H9 (cell line): ENCODE data around the gene HCCS. TPM values are rescaled to one million over a fixed set of nuclear protein-coding genes. Genes with fewer than 3 reads are reported as not detected.

Source experiments
- DNase-seq: peaks from one replicate; pipeline ENCODE4 v3.0.0-alpha.2; 2017
- H2AFZ ChIP-seq: one replicate; pipeline ENCODE4 v1.6.1; 2013; ENCODE audit warnings: mild to moderate bottlenecking, low read length, control low read depth, moderate library complexity
- H2AK5ac ChIP-seq: 2 replicates; pipeline ENCODE4 v1.6.1; 2013; ENCODE audit warnings: low read length, control low read depth, mixed read lengths; ENCODE audit not compliant: insufficient read length
- H2BK120ac ChIP-seq: one replicate; pipeline ENCODE4 v1.6.1; 2013; ENCODE audit warnings: low read depth, mild to moderate bottlenecking, low read length, control low read depth, inconsistent platforms; ENCODE audit not compliant: poor library complexity, severe bottlenecking
- H2BK12ac ChIP-seq: 2 replicates; pipeline ENCODE4 v1.6.1; 2013; ENCODE audit warnings: low read length, control low read depth, mixed read lengths, low read depth; ENCODE audit not compliant: insufficient read length
- H2BK15ac ChIP-seq: 2 replicates; pipeline ENCODE4 v1.6.1; 2013; ENCODE audit warnings: low read depth, low read length, control low read depth
- H2BK20ac ChIP-seq: one replicate; pipeline ENCODE4 v1.6.1; 2013; ENCODE audit warnings: low read depth, mild to moderate bottlenecking, low read length, control low read depth, inconsistent platforms; ENCODE audit not compliant: poor library complexity, severe bottlenecking
- H2BK5ac ChIP-seq: 2 replicates; pipeline ENCODE4 v1.6.1; 2013; ENCODE audit warnings: low read length, control low read depth, mixed read lengths; ENCODE audit not compliant: insufficient read length
- H3K14ac ChIP-seq: 2 replicates; pipeline ENCODE4 v1.6.1; 2013; ENCODE audit warnings: low read length, control low read depth; ENCODE audit not compliant: insufficient read depth
- H3K18ac ChIP-seq: 2 replicates; pipeline ENCODE4 v1.6.1; 2013; ENCODE audit warnings: low read depth, mild to moderate bottlenecking, mixed read lengths, low read length, control low read depth; ENCODE audit not compliant: insufficient read length
- H3K23ac ChIP-seq: 2 replicates; pipeline ENCODE4 v1.6.1; 2013; ENCODE audit warnings: low read length, control low read depth, mixed read lengths, low read depth; ENCODE audit not compliant: insufficient read length
- H3K23me2 ChIP-seq: 2 replicates; pipeline ENCODE4 v1.6.1; 2013; ENCODE audit warnings: low read depth, mild to moderate bottlenecking, mixed read lengths, low read length, control low read depth; ENCODE audit not compliant: insufficient read length, poor library complexity, severe bottlenecking
- H3K27ac ChIP-seq: 2 replicates; pipeline ENCODE4 v1.5.1; 2013; ENCODE audit warnings: low read length, control low read depth, mixed read lengths, low read depth; ENCODE audit not compliant: insufficient read length
- H3K27me3 ChIP-seq: 2 replicates; pipeline ENCODE4 v1.6.1; 2013; ENCODE audit warnings: low read length, control low read depth, inconsistent platforms; ENCODE audit not compliant: insufficient read depth
- H3K4ac ChIP-seq: 2 replicates; pipeline ENCODE4 v1.6.1; 2013; ENCODE audit warnings: low read depth, mild to moderate bottlenecking, control low read depth, inconsistent platforms, low read length, moderate library complexity
- H3K4me1 ChIP-seq: 2 replicates; pipeline ENCODE4 v1.6.1; 2013; ENCODE audit warnings: low read length, control low read depth, inconsistent platforms; ENCODE audit not compliant: insufficient read depth
- H3K4me2 ChIP-seq: 2 replicates; pipeline ENCODE4 v1.6.1; 2013; ENCODE audit warnings: low read length, control low read depth, mixed read lengths; ENCODE audit not compliant: insufficient read length, insufficient read depth
- H3K56ac ChIP-seq: 2 replicates; pipeline ENCODE4 v1.6.1; 2013; ENCODE audit warnings: low read depth, mild to moderate bottlenecking, mixed read lengths, low read length, control low read depth; ENCODE audit not compliant: insufficient read length
- H3K79me1 ChIP-seq: 2 replicates; pipeline ENCODE4 v1.6.1; 2013; ENCODE audit warnings: low read depth, mild to moderate bottlenecking, moderate library complexity, low read length, control low read depth, inconsistent platforms; ENCODE audit not compliant: insufficient read depth, poor library complexity, severe bottlenecking
- H3K79me2 ChIP-seq: 2 replicates; pipeline ENCODE4 v1.6.1; 2013; ENCODE audit warnings: low read length, control low read depth, inconsistent platforms; ENCODE audit not compliant: insufficient read depth
- H3K9ac ChIP-seq: 2 replicates; pipeline ENCODE4 v1.6.1; 2013; ENCODE audit warnings: low read length, control low read depth, mixed read lengths; ENCODE audit not compliant: insufficient read length; ENCODE audit errors: extremely low read depth
- H3K9me3 ChIP-seq: one replicate; pipeline ENCODE4 v1.6.1; 2013; ENCODE audit warnings: low read depth, low read length, inconsistent platforms; ENCODE audit not compliant: control insufficient read depth
- H3T11ph ChIP-seq: one replicate; pipeline ENCODE4 v1.6.1; 2013; ENCODE audit warnings: mild to moderate bottlenecking, low read length, control low read depth, inconsistent platforms
- H4K20me1 ChIP-seq: one replicate; pipeline ENCODE4 v1.6.1; 2013; ENCODE audit not compliant: control insufficient read depth, insufficient read length, insufficient read depth
- H4K5ac ChIP-seq: 2 replicates; pipeline ENCODE4 v1.6.1; 2013; ENCODE audit warnings: low read depth, mild to moderate bottlenecking, mixed read lengths, low read length, control low read depth; ENCODE audit not compliant: insufficient read length
- H4K8ac ChIP-seq: replicated peaks from 2 replicates; pipeline ENCODE4 v1.6.1; 2013; ENCODE audit warnings: low read length, control low read depth, mixed read lengths, low read depth; ENCODE audit not compliant: insufficient read length
- H4K91ac ChIP-seq: 2 replicates; pipeline ENCODE4 v1.6.1; 2013; ENCODE audit warnings: low read depth, mild to moderate bottlenecking, moderate library complexity, mixed read lengths, low read length, control low read depth; ENCODE audit not compliant: insufficient read length
- H3K27ac Mint-ChIP-seq, 3 experiments: 2 replicates in 2 of 3; 3 replicates in 1 of 3; pipeline ENCODE4 v1.8.0; 2020 to 2021; ENCODE audit warnings: mixed read lengths in 3 of 3, mild to moderate bottlenecking in 1 of 3, moderate library complexity in 1 of 3
- H3K27me3 Mint-ChIP-seq: 2 replicates; pipeline ENCODE4 v1.8.0; 2021; ENCODE audit warnings: low read depth, mild to moderate bottlenecking, moderate library complexity, mixed read lengths
- H3K36me3 Mint-ChIP-seq, 3 experiments: 2 replicates in 2 of 3; 3 replicates in 1 of 3; pipeline ENCODE4 v1.8.0; 2020 to 2021; ENCODE audit warnings: low read depth in 3 of 3, mixed read lengths in 3 of 3; ENCODE audit not compliant: insufficient read depth in 1 of 3
- H3K4me1 Mint-ChIP-seq, 2 experiments: 2 replicates each; pipeline ENCODE4 v1.8.0; 2020; ENCODE audit warnings: mixed read lengths in 2 of 2
- H3K4me3 Mint-ChIP-seq, 2 experiments: 2 replicates in 1 of 2; 3 replicates in 1 of 2; pipeline ENCODE4 v1.8.0; 2020 to 2021; ENCODE audit warnings: mild to moderate bottlenecking in 2 of 2, mixed read lengths in 2 of 2, moderate library complexity in 1 of 2
- H3K9me3 Mint-ChIP-seq, 2 experiments: 2 replicates in 1 of 2; 3 replicates in 1 of 2; pipeline ENCODE4 v1.8.0; 2020; ENCODE audit warnings: mild to moderate bottlenecking in 2 of 2, mixed read lengths in 2 of 2, moderate library complexity in 1 of 2
- WGBS: extraction: QIAGEN DNeasy Blood & Tissue Kit; methylation state at CpG from one replicate; pipeline ENCODE4 v1.1.7; 2013; ENCODE audit warnings: missing lambda C conversion rate, low lambda C conversion rate, mixed read lengths; ENCODE audit not compliant: insufficient read length; ENCODE audit errors: extremely low coverage; 5-methylcytosine and 5-hydroxymethylcytosine counted together
- total RNA-seq: library from RNA; stranded (reverse); gene quantifications from 2 replicates; pipeline ENCODE4 v1.2.1, GENCODE V29; 2021
- TF ChIP-seq, protein P1 (sequence below): fragments of 200-600 bp; sonication (generic); conservative IDR thresholded peaks from 3 replicates; pipeline ENCODE4 v1.8.0; 2021; ENCODE audit warnings: antibody characterized with exemption, mild to moderate bottlenecking

The HCCS gene
- total RNA-seq, 1 experiment from 2014 or later, result 39.2 TPM

DNA sequence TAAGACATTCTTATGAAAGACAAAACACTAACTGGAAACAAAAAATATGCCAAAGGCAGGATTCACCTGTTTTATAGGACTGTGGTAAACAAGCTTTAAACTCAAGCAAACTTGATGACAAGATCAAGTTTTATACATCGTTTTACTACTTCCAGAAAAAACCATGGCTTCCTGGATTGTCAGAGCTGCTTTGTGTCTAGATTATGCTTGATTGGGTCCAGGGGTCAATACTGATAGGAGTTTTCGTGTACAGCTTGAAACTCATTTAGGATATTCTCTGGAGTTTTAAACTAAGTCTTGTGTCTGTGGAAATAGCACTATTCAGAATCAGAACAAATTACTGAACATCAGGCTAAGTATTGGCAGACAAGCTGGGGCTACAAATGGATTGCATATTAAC, 13.0 kb downstream of the HCCS start:
- Mint-ChIP-seq H3K27ac (no peak overlapping the region), H3K36me3 (peaks cover 14 to 47% (median 31%) of the 10 kb centered on the region in 3 experiments), H3K27me3 (no peaks in the 10 kb centered on the region), H3K9me3 (peaks cover 59 to 62% of the 10 kb centered on the region in 2 experiments), H3K4me1 (peaks cover under 1 to 2% of the 10 kb centered on the region in 2 experiments; a peak in 3 of 4 replicates), H3K4me3 (no peak overlapping the region)
- Histone ChIP-seq H2BK20ac (no peak overlapping the region), H3K18ac (no peak overlapping the region), H4K91ac (no peak overlapping the region), H4K20me1 (no peaks in the 10 kb centered on the region), H3K56ac (no peak overlapping the region), H3K79me2 (no peaks in the 10 kb centered on the region), H2BK12ac (no peak overlapping the region), H4K5ac (no peak overlapping the region), H3K79me1 (no peaks in the 10 kb centered on the region), H3K27me3 (no peaks in the 10 kb centered on the region), H4K8ac (no peak overlapping the region), H3K9ac (no peak overlapping the region), H2BK120ac (no peak overlapping the region), H2AK5ac (no peak overlapping the region), H3K4ac (no peak overlapping the region), H2BK15ac (no peak overlapping the region), H3K23me2 (no peaks in the 10 kb centered on the region), H3K4me1 (no peaks in the 10 kb centered on the region), H3K14ac (no peak overlapping the region), H2AFZ (no peak overlapping the region), H3K27ac (no peak overlapping the region), H3K4me2 (no peak overlapping the region), H3K9me3 (no peaks in the 10 kb centered on the region), H3T11ph (no peak overlapping the region), H2BK5ac (no peak overlapping the region), H3K23ac (no peak overlapping the region)
- TF ChIP-seq, protein P1, sequence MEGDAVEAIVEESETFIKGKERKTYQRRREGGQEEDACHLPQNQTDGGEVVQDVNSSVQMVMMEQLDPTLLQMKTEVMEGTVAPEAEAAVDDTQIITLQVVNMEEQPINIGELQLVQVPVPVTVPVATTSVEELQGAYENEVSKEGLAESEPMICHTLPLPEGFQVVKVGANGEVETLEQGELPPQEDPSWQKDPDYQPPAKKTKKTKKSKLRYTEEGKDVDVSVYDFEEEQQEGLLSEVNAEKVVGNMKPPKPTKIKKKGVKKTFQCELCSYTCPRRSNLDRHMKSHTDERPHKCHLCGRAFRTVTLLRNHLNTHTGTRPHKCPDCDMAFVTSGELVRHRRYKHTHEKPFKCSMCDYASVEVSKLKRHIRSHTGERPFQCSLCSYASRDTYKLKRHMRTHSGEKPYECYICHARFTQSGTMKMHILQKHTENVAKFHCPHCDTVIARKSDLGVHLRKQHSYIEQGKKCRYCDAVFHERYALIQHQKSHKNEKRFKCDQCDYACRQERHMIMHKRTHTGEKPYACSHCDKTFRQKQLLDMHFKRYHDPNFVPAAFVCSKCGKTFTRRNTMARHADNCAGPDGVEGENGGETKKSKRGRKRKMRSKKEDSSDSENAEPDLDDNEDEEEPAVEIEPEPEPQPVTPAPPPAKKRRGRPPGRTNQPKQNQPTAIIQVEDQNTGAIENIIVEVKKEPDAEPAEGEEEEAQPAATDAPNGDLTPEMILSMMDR, result no peak
- WGBS, result no CpG with 5 or more reads among the region's 2 CpGs
- no peak for DNase-seq
